Stimulated activated CD4-positive, alpha-beta T cell treated with anti-CD3 and anti-CD28 coated beads, Interleukin-1b, Interleukin-23, amount 100 ng/mL, for 48 hours (primary cell): ENCODE measurements around the gene CACNA1B.
"Not testable (repeated sequence)": the region's sequence is repeated elsewhere in the genome, so short reads cannot be mapped to it uniquely, and the experiment has no call there.

Source experiments
- DNase-seq: peaks from one replicate; pipeline ENCODE4 v3.0.0-alpha.2; 2020

CACNA1B gene

GRCh38 chr9:137890768-137891587 lies 13.4 kb downstream of the CACNA1B start:
- DNase-seq = not testable (repeated sequence)

DNA sequence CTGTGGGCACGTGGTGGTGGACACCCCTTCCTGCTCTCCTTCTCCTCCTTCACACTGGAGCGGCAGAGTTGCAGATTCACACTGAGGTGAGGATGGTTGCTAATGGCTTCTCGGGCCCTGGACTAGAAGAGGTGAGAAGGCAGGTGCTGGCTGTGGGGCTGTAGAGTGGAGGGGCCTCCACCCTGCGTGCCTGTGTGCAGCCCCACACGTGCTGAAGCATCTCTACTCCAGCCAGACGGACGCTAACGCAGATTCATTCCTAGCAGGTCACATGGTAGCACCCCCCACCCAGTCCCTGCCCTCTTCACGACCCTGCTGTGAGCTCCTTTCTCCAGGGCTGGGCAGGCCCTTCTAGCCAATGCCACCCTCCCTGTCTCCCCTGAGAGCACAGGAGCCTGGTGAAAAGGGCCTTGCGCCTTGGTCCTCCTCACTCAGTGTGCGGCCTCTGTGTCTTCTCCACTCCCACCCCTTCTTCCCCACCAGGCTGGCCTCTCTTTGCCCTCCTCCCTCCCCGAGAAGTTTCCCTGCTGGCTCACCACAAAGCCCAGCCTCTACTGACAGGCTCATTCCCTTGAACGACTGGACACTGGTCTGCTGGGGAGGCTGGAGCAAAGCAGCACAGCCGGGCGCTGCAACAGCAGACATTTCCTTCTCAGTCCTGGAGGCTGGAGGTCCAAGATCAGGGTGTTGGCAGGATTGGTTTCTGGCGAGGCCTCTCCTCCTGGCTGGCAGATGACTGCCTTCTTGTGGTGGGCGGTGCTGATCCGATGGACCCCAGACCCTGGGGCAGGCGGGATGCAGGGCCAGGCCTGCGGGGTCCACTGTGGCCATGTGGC lies 14.2 kb downstream of the CACNA1B start:
- no peak for DNase-seq

- DNase-seq = no peak
Measured at GRCh38 chr9:137892424-137893191, 15.0 kb downstream of the CACNA1B start.

DNA sequence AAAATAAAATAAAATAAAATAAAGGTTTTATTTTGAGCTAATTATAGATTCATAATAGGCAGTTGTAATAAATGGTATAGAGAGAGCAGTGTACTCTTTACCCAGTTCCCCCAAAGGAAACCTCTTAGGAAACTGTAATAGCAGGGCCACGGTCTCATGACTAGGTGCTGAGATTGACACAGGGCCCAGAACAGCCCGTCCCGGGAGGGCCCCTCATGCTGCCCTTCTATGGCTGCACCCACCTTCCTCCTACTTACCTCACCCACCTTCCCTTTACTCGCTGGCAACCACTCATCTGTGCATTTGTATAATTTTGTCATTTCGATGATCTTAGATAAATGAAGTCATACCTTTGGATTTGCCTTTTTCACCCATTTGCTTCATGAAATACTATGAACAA lies 16.1 kb downstream of the CACNA1B start:
- DNase-seq = no peak

DNA sequence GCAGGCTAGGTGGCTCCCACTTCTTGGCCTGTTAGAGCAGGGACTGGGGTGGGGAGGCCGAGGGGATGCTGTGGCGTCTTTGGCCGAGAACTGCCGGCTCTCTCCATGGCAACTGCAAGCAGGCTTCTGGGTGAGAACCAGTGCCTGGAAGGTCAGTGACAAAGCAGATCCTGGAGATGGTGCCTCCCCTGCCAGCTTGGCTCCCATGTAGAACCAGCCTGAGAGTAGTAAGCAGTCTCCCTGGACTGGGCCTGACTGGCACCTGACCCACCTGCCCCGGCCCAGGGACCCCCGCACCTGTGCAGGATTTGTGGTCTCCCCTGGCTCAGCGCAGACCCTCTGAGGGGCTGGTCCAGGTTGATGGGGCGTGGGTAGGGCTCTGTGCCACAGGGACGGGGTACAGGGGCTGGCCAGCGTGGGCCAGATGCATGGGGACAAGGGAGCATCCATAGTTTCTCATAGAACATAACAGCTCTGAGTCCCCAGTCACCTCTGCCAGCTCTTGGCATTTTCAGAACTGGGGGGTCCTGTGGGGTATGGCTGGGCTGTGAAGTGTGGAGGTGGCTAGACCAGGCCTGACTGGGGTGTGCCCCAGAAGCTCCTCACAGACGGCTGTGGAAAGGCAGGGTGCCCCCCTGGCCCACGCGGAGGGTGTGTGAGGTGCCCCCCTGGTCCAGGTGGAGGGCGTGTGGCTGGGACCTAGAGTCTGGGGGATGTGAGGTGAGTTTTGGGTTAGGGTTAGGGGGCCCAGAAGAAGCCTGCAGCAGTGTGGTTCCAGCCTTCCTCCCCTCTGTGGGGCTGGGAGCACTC lies 22.2 kb downstream of the CACNA1B start:
- no peak for DNase-seq

- DNase-seq = no peak
Measured at GRCh38 chr9:137900584-137901310, 23.2 kb downstream of the CACNA1B start.

GRCh38 chr9:137902646-137903045 lies 25.1 kb downstream of the CACNA1B start:
- no peak for DNase-seq

GRCh38 chr9:137905740-137906139 lies 28.2 kb downstream of the CACNA1B start:
- DNase-seq = no peak

DNA sequence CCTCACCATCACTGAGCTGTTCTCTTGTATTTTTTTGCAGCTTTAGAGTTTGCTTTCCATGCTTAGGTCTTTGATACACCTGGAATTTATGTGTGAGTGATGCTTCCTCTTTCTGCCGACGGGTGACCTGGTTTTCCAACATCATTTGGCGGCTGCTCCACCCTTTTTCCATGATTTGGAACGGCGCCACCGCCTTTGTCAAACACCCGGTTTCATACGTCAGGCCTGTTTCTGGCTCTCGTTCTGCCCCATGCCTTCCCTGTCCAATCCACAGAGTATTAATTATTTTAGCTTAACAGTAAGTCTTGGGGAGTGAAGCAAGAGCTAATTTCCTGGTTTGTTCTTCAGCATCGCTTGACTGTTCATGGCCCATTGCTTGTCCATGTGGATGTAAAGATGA lies 30.2 kb downstream of the CACNA1B start:
- no peak for DNase-seq

GRCh38 chr9:137912671-137913070 lies 35.1 kb downstream of the CACNA1B start:
- DNase-seq = no peak

- no peak for DNase-seq
Measured at GRCh38 chr9:137913132-137913531, 35.5 kb downstream of the CACNA1B start.

DNA sequence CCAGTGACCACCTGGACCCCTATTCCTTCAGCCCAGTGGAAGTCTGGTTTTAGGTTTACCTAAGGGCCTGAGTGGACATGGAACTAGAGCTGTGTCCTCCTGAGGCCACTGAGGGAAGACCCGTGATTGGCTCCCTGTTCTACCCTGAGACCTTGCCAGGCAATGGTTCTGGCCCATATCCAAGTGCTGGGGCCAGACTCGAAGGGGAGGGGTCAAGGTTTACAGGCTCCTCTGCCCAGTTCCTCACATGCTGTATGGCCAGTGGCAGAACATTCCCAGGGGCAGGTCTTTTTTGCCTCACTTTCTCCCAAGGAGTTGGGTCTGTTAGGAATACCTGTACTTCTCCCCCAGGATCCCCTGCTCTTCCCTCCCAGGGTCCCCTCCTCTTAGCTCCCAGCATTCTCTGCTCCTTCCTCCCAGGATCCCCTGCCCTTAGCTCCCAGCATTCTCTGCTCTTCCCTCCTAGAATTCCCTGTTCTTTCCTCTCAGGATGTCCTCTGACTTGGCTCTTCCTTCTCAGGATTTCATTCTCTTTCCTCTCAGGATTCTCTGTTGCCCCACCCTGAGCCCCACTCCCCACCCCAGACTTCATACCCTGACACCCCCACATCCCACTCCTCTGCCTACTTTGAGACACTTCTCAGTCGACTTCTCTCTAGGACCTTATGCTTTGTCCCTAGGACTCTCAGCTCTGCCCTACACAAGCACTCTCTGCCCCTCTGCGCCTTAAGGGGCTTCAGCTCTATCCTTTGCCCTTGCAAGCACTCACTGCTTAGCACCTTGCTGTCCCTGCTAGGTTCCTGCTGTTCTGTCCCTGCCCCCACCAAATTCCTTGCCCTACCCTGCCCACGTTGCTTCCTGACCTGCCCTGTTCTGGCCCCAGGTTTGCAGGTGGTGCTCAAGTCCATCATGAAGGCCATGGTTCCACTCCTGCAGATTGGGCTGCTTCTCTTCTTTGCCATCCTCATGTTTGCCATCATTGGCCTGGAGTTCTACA lies 36.5 kb downstream of the CACNA1B start:
- no peak for DNase-seq

- DNase-seq = no peak
Measured at GRCh38 chr9:137916540-137916939, 39.0 kb downstream of the CACNA1B start.

DNA sequence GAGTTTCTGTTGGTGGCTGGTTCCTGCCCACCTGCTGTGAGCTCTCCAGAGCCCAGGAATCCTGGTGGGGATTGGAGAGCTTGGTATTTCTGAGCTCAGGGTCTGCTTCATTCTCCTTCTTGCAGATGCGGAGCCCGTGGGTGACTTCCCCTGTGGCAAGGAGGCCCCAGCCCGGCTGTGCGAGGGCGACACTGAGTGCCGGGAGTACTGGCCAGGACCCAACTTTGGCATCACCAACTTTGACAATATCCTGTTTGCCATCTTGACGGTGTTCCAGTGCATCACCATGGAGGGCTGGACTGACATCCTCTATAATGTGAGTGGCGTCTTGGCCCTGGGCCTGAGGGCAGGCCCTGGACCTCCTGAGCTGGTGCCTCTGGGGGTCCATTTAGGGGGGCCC lies 39.5 kb downstream of the CACNA1B start:
- DNase-seq = no peak

- DNase-seq = no peak
Measured at GRCh38 chr9:137917795-137918194, 40.2 kb downstream of the CACNA1B start.

DNA sequence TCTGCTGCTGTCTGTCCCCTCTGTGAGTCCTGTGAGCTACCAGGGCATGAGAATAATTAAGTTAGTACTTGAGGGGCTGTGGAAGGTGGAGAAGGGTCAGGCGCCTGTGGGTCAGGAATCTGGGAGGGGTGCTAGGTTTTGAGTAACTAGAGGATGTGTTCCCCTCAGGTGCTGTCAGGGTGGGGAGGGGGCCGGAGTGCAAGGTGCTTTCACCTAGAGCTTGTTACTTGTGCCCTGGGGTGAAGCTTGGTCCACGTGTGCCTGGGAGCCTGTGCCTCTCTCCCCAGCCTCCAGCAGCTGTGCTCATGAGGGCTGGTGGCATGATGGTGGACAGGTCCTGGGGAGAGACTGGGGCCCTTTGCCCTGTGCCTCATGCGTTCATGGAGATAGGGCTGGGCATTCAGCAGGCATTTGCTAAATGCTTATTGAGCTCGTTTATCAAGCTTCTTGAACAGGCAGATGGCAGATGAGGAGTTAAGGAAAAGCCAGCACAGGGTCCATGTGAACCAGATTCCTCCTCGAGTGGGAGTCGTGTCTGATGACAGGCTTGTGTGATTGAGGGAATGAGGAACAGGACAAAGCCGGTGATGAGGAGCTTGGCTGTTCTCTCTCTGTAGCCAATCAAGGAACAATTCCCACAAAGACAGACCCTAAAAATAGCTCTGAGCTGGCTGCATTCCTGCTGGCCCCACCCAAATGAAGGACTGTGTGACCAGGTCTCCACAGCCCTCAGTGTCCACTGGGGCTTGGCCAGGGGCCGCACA lies 40.9 kb downstream of the CACNA1B start:
- DNase-seq = no peak

- DNase-seq = no peak
Measured at GRCh38 chr9:137919095-137919465, 41.5 kb downstream of the CACNA1B start.

DNA sequence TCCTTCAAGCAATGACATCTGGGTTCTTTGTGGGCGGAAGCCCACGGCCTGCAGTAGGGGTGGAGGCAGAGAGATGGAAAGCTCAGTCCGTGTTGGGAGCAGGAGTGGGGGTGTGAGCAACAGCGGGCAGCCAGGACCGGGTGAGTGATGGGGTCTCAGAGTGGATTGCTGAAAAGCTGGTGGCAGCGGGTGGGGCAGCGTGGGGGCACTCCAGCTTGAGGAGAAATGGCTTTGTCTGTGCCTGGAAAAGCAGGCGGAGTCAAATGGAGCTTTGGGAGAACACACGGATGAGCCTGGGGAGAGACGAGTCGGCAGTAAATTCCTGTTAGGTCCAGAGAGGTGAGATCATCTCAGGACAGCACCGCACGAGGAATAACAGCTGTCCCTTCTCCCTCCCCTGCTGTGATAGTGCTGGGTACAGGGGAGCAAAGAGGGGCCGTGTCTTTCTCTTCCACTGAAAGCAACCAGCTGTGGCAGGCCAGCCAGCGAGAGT lies 42.1 kb downstream of the CACNA1B start:
- DNase-seq = no peak

GRCh38 chr9:137920753-137921152 lies 43.2 kb downstream of the CACNA1B start:
- no peak for DNase-seq

DNA sequence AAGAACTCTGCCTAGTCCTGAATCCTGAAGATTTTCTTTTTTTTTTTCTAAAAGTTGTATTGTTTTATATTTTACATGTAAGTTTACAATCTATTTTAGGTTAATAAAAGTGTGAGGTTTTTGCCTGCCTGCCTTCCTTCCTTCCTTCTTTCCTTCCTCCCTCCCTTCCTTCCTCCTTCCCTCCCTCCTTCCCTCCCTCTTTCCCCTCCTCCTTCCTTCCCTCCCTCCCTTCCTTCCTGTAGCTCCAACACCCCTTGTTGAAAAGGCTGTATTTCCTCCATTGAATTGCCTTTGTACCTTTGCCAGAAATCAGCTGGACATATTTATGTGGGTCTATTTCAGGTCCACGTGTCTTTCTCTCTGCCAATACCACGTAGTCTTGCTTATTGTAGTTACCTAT lies 46.6 kb downstream of the CACNA1B start:
- DNase-seq = no peak
